ENCODE results near the gene NREP.

The NREP gene

DNA sequence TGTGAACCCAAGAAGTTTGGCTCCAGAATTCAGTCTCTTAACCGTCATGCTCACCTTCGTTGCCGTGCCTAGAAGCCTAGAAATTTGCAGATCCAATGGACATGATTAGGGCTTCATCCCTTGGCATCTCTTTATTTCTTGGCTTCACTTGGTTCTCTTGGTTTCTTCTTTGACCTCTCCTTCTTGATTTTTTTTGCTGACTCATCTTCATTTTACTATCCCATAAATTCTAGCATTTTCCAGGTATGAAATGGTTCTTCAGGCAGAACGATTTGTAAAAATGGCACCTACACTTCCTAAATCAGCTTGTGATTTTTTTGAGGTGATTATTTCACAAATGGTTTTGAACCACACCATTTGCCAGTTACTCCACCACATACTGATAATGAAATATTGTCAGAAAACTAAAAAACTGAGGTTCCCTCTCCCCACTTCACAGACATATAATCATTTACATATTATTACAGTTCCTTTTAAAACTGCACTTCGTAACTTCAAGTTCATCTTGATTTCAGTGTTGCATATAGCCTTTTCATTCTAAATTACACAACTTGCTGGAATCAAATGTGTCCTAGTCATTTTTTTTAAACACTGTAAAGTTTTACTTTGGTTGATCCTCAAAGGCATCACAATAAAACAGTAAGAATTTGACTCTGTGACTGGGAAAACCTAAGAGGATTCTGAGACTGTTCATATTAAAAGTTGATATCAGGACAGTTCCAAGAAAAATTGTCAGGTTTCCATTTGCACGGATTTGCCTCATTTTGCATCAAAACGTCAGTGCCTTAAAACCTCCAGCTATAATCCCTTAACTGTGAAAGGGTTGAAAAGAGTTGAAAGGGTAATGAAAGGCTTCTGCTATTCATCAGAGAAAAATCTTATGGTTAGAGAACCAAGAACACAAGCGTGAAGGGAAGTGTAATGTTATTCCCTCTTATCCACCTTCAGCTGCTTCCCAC is 8.9 kb upstream of the NREP start:
- Histone ChIP-seq H3K27me3 (ENCODE audit: control insufficient read depth in 2 of 2, insufficient read depth in 2 of 2, low read length in 2 of 2) (no peaks in the 10 kb centered on the region), H3K27ac (ENCODE audit: low read depth in 2 of 2, low read length in 2 of 2) (no peak overlapping the region), H3K9me3 (ENCODE audit: control insufficient read depth in 2 of 2, low read length in 2 of 2) (no peaks in the 10 kb centered on the region), H3K4me1 (ENCODE audit: control insufficient read depth in 2 of 2, insufficient read depth in 2 of 2, low read length in 2 of 2) (no peaks in the 10 kb centered on the region), H3K4me3 (ENCODE audit: low read length in 2 of 2) (no peak overlapping the region), H3K9ac (ENCODE audit: low read depth in 1 of 2, low read length in 2 of 2) (no peak overlapping the region), H3K36me3 (ENCODE audit: control insufficient read depth in 2 of 2, insufficient read depth in 2 of 2, low read length in 2 of 2) (no peaks in the 10 kb centered on the region)

DNA sequence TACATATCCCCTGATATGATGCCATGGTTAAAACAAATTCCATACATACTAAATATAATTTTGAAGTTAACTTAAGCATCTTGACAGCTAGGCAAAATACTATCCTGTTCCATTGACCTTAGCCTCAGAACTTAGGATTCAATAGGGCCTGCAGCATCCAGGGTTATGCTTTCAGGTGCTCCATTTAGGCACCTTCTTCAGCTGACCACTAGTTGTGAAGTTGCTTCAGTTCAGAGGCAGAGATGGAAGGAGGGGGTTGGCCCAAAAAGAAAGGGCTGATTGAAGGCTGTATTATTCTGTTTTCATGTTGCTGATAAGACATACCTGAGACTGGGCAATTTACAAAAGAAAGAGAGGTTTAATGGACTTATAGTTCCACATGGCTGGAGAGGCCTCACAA is 7.0 kb upstream of the NREP start:
- H3K9me3 ChIP-seq (ENCODE audit: control insufficient read depth in 2 of 2, low read length in 2 of 2) = no peaks in the 10 kb centered on the region
- H3K27me3 ChIP-seq (ENCODE audit: control insufficient read depth in 2 of 2, insufficient read depth in 2 of 2, low read length in 2 of 2) = no peaks in the 10 kb centered on the region
- no peaks in the 10 kb centered on the region for H3K36me3 ChIP-seq (ENCODE audit: control insufficient read depth in 2 of 2, insufficient read depth in 2 of 2, low read length in 2 of 2)
- H3K27ac ChIP-seq (ENCODE audit: low read depth in 2 of 2, low read length in 2 of 2) = no peak overlapping the region
- no peak overlapping the region for H3K4me3 ChIP-seq (ENCODE audit: low read length in 2 of 2)
- H3K4me1 ChIP-seq (ENCODE audit: control insufficient read depth in 2 of 2, insufficient read depth in 2 of 2, low read length in 2 of 2) = no peaks in the 10 kb centered on the region
- no peak overlapping the region for H3K9ac ChIP-seq (ENCODE audit: low read depth in 1 of 2, low read length in 2 of 2)

- Histone ChIP-seq H3K4me1 (ENCODE audit: control insufficient read depth in 2 of 2, insufficient read depth in 2 of 2, low read length in 2 of 2) (no peaks in the 10 kb centered on the region), H3K36me3 (ENCODE audit: control insufficient read depth in 2 of 2, insufficient read depth in 2 of 2, low read length in 2 of 2) (no peaks in the 10 kb centered on the region), H3K27me3 (ENCODE audit: control insufficient read depth in 2 of 2, insufficient read depth in 2 of 2, low read length in 2 of 2) (no peaks in the 10 kb centered on the region), H3K4me3 (ENCODE audit: low read length in 2 of 2) (no peak overlapping the region), H3K27ac (ENCODE audit: low read depth in 2 of 2, low read length in 2 of 2) (no peak overlapping the region), H3K9ac (ENCODE audit: low read depth in 1 of 2, low read length in 2 of 2) (no peak overlapping the region), H3K9me3 (ENCODE audit: control insufficient read depth in 2 of 2, low read length in 2 of 2) (no peaks in the 10 kb centered on the region)
Measured at GRCh38 chr5:111762895-111763294, 5.9 kb upstream of the NREP start.

GRCh38 chr5:111758284-111758628 is 1.3 kb upstream of the NREP start:
- no peaks in the 10 kb centered on the region for H3K9me3 ChIP-seq (ENCODE audit: control insufficient read depth in 2 of 2, low read length in 2 of 2)
- no peaks in the 10 kb centered on the region for H3K27me3 ChIP-seq (ENCODE audit: control insufficient read depth in 2 of 2, insufficient read depth in 2 of 2, low read length in 2 of 2)
- peak overlapping the region; percentile 91 to 92 for H3K27ac ChIP-seq (ENCODE audit: low read depth in 2 of 2, low read length in 2 of 2)
- peak overlapping the region; percentile 78 to 79 for H3K9ac ChIP-seq (ENCODE audit: low read depth in 1 of 2, low read length in 2 of 2)
- no peaks in the 10 kb centered on the region for H3K36me3 ChIP-seq (ENCODE audit: control insufficient read depth in 2 of 2, insufficient read depth in 2 of 2, low read length in 2 of 2)
- no peaks in the 10 kb centered on the region for H3K4me1 ChIP-seq (ENCODE audit: control insufficient read depth in 2 of 2, insufficient read depth in 2 of 2, low read length in 2 of 2)
- H3K4me3 ChIP-seq (ENCODE audit: low read length in 2 of 2) = peak overlapping the region; percentile 79 to 86

GRCh38 chr5:111757355-111758283 is 625 bp upstream of the NREP start:
- peak overlapping the region; percentile 78 to 79 for H3K9ac ChIP-seq (ENCODE audit: low read depth in 1 of 2, low read length in 2 of 2)
- peak overlapping the region; percentile 91 to 92 for H3K27ac ChIP-seq (ENCODE audit: low read depth in 2 of 2, low read length in 2 of 2)
- H3K27me3 ChIP-seq (ENCODE audit: control insufficient read depth in 2 of 2, insufficient read depth in 2 of 2, low read length in 2 of 2) = no peaks in the 10 kb centered on the region
- no peaks in the 10 kb centered on the region for H3K36me3 ChIP-seq (ENCODE audit: control insufficient read depth in 2 of 2, insufficient read depth in 2 of 2, low read length in 2 of 2)
- H3K9me3 ChIP-seq (ENCODE audit: control insufficient read depth in 2 of 2, low read length in 2 of 2) = no peaks in the 10 kb centered on the region
- no peaks in the 10 kb centered on the region for H3K4me1 ChIP-seq (ENCODE audit: control insufficient read depth in 2 of 2, insufficient read depth in 2 of 2, low read length in 2 of 2)
- peak overlapping the region; percentile 86 to 87 for H3K4me3 ChIP-seq (ENCODE audit: low read length in 2 of 2)

DNA sequence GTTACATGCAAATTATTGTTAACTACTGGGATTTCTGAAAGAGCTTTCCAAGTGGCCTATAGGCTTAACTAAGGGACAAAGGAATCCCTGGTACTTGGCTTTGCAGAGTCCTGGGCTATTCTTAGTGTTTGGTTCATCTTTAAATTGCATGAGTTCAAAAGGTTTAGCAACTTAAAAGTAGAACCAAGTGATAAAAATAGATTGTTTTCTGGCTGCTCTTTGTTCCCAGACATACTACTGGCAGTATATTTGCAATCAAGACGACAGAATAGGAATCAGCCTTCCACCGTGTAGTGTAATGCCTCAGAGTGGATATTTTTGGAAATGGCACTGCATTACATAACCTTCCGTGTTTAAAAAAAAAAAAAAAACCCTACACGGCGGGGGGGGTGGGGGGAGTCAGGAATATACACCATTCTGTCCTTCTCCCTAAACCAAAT is 1.0 kb downstream of the NREP start:
- H3K4me1 ChIP-seq (ENCODE audit: control insufficient read depth in 2 of 2, insufficient read depth in 2 of 2, low read length in 2 of 2) = no peaks in the 10 kb centered on the region
- H3K4me3 ChIP-seq (ENCODE audit: low read length in 2 of 2) = peak overlapping the region; percentile 86 to 87
- H3K9ac ChIP-seq (ENCODE audit: low read depth in 1 of 2, low read length in 2 of 2) = peak overlapping the region in 1 of 2 donors; percentile 78
- H3K36me3 ChIP-seq (ENCODE audit: control insufficient read depth in 2 of 2, insufficient read depth in 2 of 2, low read length in 2 of 2) = no peaks in the 10 kb centered on the region
- H3K27ac ChIP-seq (ENCODE audit: low read depth in 2 of 2, low read length in 2 of 2) = no peak overlapping the region
- H3K27me3 ChIP-seq (ENCODE audit: control insufficient read depth in 2 of 2, insufficient read depth in 2 of 2, low read length in 2 of 2) = no peaks in the 10 kb centered on the region
- H3K9me3 ChIP-seq (ENCODE audit: control insufficient read depth in 2 of 2, low read length in 2 of 2) = no peaks in the 10 kb centered on the region

DNA sequence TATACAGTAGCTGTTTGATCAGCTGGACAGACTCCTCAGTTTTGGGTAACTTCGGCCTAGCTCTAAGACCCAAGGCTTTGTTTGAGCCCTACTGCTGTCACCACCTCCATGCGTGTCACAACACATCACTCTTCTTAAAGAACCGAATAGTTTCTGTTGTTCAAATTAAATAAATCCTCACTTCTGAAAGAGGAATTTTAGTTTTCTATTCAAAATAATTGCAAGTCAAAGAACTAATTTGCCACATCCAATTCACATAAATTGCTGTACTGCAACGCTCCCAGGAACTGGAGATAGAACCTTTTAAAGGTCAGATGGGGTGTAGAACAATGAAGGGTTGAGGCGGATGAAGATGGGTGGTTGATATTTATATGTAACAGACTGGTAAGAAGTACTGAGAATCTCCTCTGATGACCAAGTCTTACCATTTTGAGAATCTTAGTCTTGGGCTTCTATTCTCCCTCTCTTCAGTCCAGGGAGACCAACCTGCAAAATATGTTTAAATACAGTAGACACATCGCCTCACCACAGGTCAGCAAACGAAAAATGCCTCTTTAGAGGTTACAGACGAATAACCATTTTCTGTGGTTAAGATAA is 1.6 kb downstream of the NREP start:
- Histone ChIP-seq H3K9me3 (ENCODE audit: control insufficient read depth in 2 of 2, low read length in 2 of 2) (no peaks in the 10 kb centered on the region), H3K4me3 (ENCODE audit: low read length in 2 of 2) (peak overlapping the region; percentile 33 to 87), H3K9ac (ENCODE audit: low read depth in 1 of 2, low read length in 2 of 2) (no peak overlapping the region), H3K27ac (ENCODE audit: low read depth in 2 of 2, low read length in 2 of 2) (no peak overlapping the region), H3K27me3 (ENCODE audit: control insufficient read depth in 2 of 2, insufficient read depth in 2 of 2, low read length in 2 of 2) (no peaks in the 10 kb centered on the region), H3K36me3 (ENCODE audit: control insufficient read depth in 2 of 2, insufficient read depth in 2 of 2, low read length in 2 of 2) (no peaks in the 10 kb centered on the region), H3K4me1 (ENCODE audit: control insufficient read depth in 2 of 2, insufficient read depth in 2 of 2, low read length in 2 of 2) (no peaks in the 10 kb centered on the region)

GRCh38 chr5:111753884-111754589 is 3.0 kb downstream of the NREP start:
- H3K4me3 ChIP-seq (ENCODE audit: low read length in 2 of 2) = no peak overlapping the region
- no peak overlapping the region for H3K9ac ChIP-seq (ENCODE audit: low read depth in 1 of 2, low read length in 2 of 2)
- H3K27ac ChIP-seq (ENCODE audit: low read depth in 2 of 2, low read length in 2 of 2) = no peak overlapping the region
- no peaks in the 10 kb centered on the region for H3K4me1 ChIP-seq (ENCODE audit: control insufficient read depth in 2 of 2, insufficient read depth in 2 of 2, low read length in 2 of 2)
- H3K36me3 ChIP-seq (ENCODE audit: control insufficient read depth in 2 of 2, insufficient read depth in 2 of 2, low read length in 2 of 2) = no peaks in the 10 kb centered on the region
- H3K9me3 ChIP-seq (ENCODE audit: control insufficient read depth in 2 of 2, low read length in 2 of 2) = no peaks in the 10 kb centered on the region
- no peaks in the 10 kb centered on the region for H3K27me3 ChIP-seq (ENCODE audit: control insufficient read depth in 2 of 2, insufficient read depth in 2 of 2, low read length in 2 of 2)

DNA sequence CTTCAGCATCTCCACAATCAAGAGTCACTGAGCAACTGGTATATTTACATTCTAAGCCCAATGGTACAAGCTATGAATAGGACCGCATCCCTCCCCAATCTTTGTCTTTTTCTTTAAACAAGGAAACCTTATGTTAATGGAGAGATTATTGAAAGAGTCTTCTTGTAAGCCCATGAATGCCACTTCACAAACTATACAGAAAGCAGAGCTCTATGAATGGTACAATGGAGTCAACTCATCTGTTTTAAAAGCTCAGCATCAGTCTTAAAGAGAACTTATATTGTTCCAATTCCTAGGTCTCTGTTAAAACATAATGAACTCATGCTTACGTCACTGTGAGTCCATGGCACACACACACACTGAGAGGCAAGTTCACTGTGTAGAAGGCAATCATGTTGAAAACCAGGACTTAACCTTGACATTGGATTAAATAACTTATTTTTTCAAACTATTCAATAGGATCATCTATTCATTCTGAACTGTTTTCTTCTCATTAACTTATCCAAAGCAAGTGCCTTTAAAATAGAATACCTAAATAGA is 4.5 kb downstream of the NREP start:
- Histone ChIP-seq H3K36me3 (ENCODE audit: control insufficient read depth in 2 of 2, insufficient read depth in 2 of 2, low read length in 2 of 2) (no peaks in the 10 kb centered on the region), H3K27ac (ENCODE audit: low read depth in 2 of 2, low read length in 2 of 2) (no peak overlapping the region)

More for the DNA sequence above, 4.5 kb downstream of the NREP start:
- no peaks in the 10 kb centered on the region for H3K9me3 ChIP-seq (ENCODE audit: control insufficient read depth in 2 of 2, low read length in 2 of 2)
- H3K9ac ChIP-seq (ENCODE audit: low read depth in 1 of 2, low read length in 2 of 2) = no peak overlapping the region
- H3K27me3 ChIP-seq (ENCODE audit: control insufficient read depth in 2 of 2, insufficient read depth in 2 of 2, low read length in 2 of 2) = no peaks in the 10 kb centered on the region
- no peaks in the 10 kb centered on the region for H3K4me1 ChIP-seq (ENCODE audit: control insufficient read depth in 2 of 2, insufficient read depth in 2 of 2, low read length in 2 of 2)
- H3K4me3 ChIP-seq (ENCODE audit: low read length in 2 of 2) = no peak overlapping the region
